GM12865 (cell line): ENCODE data around the gene POU6F2.

ENCODE experiments used
- DNase-seq: peaks from one replicate; pipeline ENCODE4 v3.0.0; 2010; ENCODE audit warnings: low read depth
- H3K4me3 ChIP-seq: 2 replicates; pipeline ENCODE4 v1.5.1; 2011; ENCODE audit warnings: mild to moderate bottlenecking, low read depth, low read length, control low read depth
- CTCF ChIP-seq: IDR thresholded peaks from 2 replicates; pipeline ENCODE4 v1.5.1; 2011; ENCODE audit warnings: low read length, control low read depth, low read depth, inconsistent platforms; ENCODE audit not compliant: insufficient read depth; ENCODE audit errors: missing control alignments

The POU6F2 gene

GRCh38 chr7:39075210-39075609 lies 97.5 kb downstream of the POU6F2 start:
- TF ChIP-seq CTCF, result no peak
- DNase-seq, result no peak
- H3K4me3 ChIP-seq, result no peak overlapping the region

DNA sequence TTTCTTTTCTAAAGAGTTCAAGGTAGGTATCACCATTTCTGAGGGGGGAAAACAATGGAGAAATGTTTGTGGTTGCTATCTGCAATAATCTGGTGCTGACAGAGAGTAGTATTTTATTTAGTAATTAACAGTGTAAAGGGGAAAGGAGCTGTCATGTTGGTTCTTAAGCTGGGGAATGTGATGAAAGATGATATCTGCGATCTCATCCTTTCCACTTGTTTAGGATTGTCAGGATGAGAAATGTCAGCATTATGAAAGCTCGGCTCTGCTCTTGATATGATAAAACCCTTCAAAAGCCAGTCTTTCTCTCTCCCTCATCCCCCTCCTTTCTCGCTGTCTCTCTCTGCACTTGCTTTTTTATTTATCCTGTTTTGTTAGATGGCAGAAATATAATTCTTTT lies 106.1 kb downstream of the POU6F2 start:
- TF ChIP-seq CTCF, result no peak
- no peak for DNase-seq
- no peak overlapping the region for H3K4me3 ChIP-seq

DNA sequence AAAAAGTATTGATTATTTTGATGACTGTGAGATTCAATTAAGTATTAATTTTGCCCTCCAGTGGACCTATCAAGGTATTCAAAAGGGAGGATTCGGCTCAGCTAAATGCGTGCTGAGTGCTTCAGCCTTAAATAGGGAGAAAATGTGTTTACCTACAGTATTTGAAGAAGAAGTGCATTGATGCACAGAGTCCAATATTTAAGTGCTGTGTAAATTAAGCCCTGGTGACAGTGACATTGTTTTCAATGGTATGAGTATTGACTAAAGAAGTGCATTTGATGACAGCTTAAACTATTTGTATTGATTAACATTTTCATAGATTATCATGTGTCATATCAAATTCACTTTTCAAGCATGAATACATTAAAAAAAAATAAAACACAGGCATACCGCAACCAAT lies 106.6 kb downstream of the POU6F2 start:
- no peak overlapping the region for H3K4me3 ChIP-seq
- no peak for TF ChIP-seq CTCF
- DNase-seq, result no peak

DNA sequence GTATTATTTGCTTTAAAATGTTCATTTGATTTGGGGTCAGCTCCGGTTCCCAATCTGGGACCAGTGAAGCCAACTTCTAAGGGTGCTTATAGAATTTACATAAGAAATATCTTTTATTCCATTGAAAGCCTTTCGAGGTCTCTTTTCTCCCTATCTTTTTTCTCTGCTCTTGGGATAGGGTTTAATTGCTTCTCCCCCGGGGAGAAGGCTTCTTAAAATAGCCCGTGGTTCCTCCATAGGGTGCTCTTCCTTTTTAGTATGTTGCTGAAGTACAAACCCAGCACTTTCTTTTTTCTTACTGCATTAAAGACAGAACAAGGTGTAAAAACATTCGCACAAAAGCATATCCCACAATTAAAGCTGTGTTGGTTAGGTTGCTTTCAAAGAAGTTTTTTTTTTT lies 107.5 kb downstream of the POU6F2 start:
- no peak for DNase-seq
- no peak overlapping the region for H3K4me3 ChIP-seq
- no peak for TF ChIP-seq CTCF

DNA sequence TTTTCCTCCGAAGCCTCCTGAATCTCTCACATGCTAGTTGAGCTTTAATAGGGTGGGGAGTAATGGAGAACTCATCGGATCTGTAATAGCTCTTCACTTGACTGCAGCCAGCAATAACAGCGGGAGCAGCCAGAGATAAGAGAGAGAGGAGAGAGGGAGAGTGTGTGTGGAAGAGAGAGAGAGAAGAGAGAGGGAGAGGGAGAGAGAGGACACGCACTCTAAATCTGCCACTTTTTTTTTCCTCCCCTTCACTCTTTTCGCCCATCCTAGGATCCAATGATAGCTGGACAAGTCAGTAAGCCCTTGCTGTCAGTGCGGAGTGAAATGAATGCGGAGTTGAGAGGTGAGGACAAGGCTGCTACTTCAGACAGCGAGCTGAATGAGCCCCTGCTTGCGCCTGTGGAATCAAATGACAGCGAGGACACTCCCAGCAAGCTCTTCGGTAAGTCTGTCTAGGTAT lies 107.9 kb downstream of the POU6F2 start:
- no peak for DNase-seq
- TF ChIP-seq CTCF, result no peak
- H3K4me3 ChIP-seq, result no peak overlapping the region

DNA sequence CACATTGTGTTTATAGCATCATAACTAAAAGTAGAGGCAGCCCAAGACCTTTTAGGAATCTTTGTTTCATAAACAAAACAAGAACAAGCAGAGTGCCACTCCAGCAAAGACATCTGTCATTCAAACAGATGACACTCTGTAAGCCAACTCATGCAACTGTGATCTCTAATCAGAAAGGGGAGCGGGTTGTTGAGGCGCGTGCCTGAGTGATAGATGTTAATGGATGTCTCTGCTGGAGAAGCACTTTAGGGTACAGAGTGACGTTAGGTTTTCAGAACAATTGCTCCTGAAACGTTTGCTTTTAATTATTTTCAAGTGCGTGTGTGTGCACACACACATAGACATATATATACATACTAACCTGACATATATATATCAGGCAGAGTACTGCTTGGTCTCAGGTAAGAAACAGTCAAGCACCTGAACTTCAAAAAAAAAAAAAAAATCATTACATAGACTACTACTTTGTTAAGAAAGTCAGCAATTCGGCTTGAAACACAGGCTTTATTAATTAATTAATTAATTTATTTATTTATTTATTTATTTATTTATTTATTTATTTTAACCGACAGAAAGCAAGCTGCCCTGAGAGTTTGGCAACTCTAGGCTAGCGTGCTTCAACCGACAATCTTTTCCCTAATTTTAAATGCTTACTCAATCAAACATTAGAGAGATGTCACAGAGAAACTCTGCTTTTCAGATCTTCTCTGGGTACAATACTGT lies 109.1 kb downstream of the POU6F2 start:
- no peak for TF ChIP-seq CTCF
- no peak overlapping the region for H3K4me3 ChIP-seq
- no peak for DNase-seq
